Sigmoid colon (tissue), 4 donors: Measurements from ENCODE around the gene GPD1.

Experiments used
- EP300 ChIP-seq, 4 donors: sonication (generic); formaldehyde crosslinking; IDR thresholded peaks; one replicate each; pipeline ENCODE4 v1.6.1; 2017; ENCODE audit warnings: antibody characterized with exemption in 4 of 4
- POLR2A ChIP-seq, 2 donors: fragments of 450-650 bp; IDR thresholded peaks; one replicate each; pipeline ENCODE4 v1.6.1; 2016; ENCODE audit warnings: antibody characterized with exemption in 2 of 2, mild to moderate bottlenecking in 2 of 2, moderate library complexity in 2 of 2
- POLR2AphosphoS5 ChIP-seq, 4 donors: sonication (generic); formaldehyde crosslinking; IDR thresholded peaks; one replicate each; pipeline ENCODE4 v1.6.1; 2017; ENCODE audit warnings: antibody characterized with exemption in 4 of 4
- TF ChIP-seq, protein P1 (sequence below), 4 experiments: fragments of 450-650 bp in 3 of 4; fragments of 200-600 bp in 1 of 4; IDR thresholded peaks; one replicate each; pipeline ENCODE4 v1.5.1; 2016 to 2019; ENCODE audit warnings: antibody characterized with exemption in 4 of 4, mild to moderate bottlenecking in 3 of 4, moderate library complexity in 2 of 4

- TF ChIP-seq, protein P1, sequence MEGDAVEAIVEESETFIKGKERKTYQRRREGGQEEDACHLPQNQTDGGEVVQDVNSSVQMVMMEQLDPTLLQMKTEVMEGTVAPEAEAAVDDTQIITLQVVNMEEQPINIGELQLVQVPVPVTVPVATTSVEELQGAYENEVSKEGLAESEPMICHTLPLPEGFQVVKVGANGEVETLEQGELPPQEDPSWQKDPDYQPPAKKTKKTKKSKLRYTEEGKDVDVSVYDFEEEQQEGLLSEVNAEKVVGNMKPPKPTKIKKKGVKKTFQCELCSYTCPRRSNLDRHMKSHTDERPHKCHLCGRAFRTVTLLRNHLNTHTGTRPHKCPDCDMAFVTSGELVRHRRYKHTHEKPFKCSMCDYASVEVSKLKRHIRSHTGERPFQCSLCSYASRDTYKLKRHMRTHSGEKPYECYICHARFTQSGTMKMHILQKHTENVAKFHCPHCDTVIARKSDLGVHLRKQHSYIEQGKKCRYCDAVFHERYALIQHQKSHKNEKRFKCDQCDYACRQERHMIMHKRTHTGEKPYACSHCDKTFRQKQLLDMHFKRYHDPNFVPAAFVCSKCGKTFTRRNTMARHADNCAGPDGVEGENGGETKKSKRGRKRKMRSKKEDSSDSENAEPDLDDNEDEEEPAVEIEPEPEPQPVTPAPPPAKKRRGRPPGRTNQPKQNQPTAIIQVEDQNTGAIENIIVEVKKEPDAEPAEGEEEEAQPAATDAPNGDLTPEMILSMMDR (IDR thresholded peaks at IDR 0.05): no peak
- no peak for TF ChIP-seq POLR2A (IDR thresholded peaks at IDR 0.05)
- no peak for TF ChIP-seq POLR2AphosphoS5 (IDR thresholded peaks at IDR 0.05)
- TF ChIP-seq EP300 (IDR thresholded peaks at IDR 0.05): no peak
These were observed 44.2 kb upstream of the GPD1 start for GRCh38 chr12:50059440-50060119.
